ENCODE measurements around the gene MGAT4A.

The MGAT4A gene

DNA sequence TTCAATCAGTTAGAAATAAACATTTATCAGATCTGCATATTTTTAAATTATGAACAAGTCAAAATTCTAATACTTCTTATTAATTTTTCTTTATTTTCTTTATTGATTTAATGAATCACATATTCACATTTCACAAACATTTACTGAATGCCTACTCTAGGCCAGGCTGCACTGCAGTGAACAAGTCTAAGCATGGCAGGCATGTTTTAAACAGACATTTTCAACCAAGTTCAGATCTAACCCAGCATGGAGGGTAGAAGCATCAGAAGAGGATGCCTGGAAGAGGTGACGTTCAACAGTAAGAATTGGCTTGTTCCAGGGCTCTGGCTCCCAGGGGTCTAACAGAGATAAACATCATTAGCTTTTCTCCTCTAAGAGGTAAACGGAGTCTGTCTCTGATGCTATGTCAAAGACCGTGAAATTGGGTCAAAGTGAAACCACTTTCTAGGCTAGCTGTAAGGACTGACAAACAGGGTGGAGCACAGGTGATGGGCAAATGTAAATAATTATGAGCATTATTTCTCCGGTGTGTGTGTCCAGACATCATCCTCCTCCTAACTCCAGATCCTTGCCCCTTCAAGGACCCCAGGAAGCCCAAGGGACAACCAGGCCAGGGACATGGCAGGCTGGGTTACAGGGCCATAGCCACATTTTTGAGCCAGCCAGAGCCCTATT, 72.0 kb downstream of the MGAT4A start:
- DNase-seq (ENCODE audit: low read depth in 2 of 2) = no peak

GRCh38 chr2:98656800-98657199, 74.1 kb downstream of the MGAT4A start:
- no peak for DNase-seq (ENCODE audit: low read depth in 2 of 2)

GRCh38 chr2:98654699-98655495, 76.0 kb downstream of the MGAT4A start:
- no peak for DNase-seq (ENCODE audit: low read depth in 2 of 2)

GRCh38 chr2:98650998-98651397, 79.9 kb downstream of the MGAT4A start:
- DNase-seq (ENCODE audit: low read depth in 2 of 2) = no peak

GRCh38 chr2:98649992-98650375, 80.9 kb downstream of the MGAT4A start:
- no peak for DNase-seq (ENCODE audit: low read depth in 2 of 2)

- peak; percentile 53 to 69 for DNase-seq (ENCODE audit: low read depth in 2 of 2)
These were observed 81.6 kb downstream of the MGAT4A start for GRCh38 chr2:98649135-98649991.

- DNase-seq (ENCODE audit: low read depth in 2 of 2) = no peak
These were observed 82.5 kb downstream of the MGAT4A start for GRCh38 chr2:98648451-98648850.

- no peak for DNase-seq (ENCODE audit: low read depth in 2 of 2)
These were observed 83.3 kb downstream of the MGAT4A start for GRCh38 chr2:98647636-98648035.

GRCh38 chr2:98643496-98644100, 87.3 kb downstream of the MGAT4A start:
- DNase-seq (ENCODE audit: low read depth in 2 of 2) = no peak

DNA sequence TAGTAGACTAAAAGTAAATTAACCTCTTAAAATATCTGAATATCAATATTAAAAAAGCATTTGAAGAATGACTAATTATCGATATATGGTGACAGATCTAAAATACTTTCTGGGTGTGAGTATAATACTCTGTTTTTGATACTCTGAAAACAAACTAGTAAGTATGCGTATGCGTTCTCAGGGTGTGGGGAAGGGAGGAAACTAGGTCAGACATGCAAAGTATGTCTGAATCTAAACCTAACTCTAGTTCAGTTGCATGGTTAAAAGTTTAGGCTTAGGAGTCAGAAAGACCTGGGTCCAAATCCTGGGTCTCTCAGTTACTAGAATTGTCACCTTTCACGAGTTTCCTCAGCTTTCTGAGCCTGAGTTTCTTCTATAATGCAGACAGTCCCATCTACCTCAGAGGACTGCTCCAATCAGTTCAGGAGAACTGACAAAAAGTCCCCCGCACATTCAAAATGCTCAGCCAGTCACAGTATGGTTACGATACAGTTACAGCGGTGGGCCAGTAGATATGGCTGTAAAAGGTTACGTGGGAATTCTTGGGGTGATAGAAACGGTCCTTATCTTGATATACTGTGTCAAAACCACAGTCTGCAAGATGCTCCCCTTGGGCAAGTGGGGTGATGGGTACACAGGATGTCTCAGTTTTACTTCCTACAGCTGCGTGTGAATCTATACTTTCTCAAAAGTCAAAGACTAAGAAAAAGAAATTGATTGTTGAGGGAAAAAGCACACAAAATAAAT, 93.4 kb downstream of the MGAT4A start:
- DNase-seq (ENCODE audit: low read depth in 2 of 2) = peak; percentile 9 to 20

DNA sequence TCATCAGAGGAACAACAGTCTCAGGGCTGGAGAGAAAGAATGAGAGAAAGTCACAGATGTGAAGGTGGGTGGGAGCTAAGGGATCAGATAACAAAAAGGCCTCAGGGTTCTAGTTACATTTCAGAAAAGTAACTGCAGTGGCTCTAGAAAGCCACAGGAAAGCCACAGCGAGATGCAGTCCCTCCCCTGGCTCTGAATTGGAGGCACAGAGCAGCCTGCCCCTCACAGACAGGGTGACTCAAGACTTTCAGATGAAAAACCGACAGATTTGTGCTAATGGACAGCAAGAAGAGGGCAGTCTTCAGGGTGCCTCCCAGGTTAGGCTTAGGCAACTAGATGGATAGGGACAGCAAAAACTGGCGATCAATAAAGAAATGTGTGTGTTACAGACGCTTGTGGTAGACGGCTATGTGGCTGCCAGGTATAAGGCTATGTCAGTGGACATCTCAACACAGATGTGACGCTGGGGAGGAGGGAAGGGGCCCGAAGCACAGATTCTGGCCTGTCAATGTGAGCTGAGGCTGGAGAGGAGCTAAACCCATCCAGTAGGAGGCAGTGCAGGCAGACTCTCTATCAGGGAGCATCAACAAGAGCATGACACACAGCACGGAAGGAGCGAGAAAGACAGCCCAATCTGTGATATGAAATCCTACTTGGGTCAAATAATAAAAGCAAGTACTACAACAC, 96.4 kb downstream of the MGAT4A start:
- peak; percentile 27 to 41 for DNase-seq (ENCODE audit: low read depth in 2 of 2)

GRCh38 chr2:98632351-98632750, 98.6 kb downstream of the MGAT4A start:
- DNase-seq (ENCODE audit: low read depth in 2 of 2) = no peak

GRCh38 chr2:98623657-98624056, 107.3 kb downstream of the MGAT4A start:
- no peak for DNase-seq (ENCODE audit: low read depth in 2 of 2)

DNA sequence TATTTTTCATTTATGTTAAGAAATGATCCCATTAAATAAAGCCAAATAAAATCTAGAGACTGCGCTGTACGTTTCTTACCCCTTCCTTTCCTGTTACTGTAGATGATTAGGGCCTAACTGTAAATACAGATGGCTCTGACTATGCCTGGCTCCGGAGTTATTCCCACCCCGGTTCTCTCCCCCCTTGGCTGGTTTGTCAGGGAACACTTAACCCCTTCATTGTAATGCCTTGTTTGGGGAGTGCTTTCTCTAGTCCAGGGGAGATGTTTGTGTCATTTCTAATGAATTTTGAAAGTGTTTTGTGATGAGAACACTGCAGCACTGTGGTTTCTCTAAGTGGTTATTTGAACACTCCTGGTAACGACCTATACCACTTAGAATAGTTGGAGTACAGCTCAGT, 113.8 kb downstream of the MGAT4A start:
- no peak for DNase-seq (ENCODE audit: low read depth in 2 of 2)

DNA sequence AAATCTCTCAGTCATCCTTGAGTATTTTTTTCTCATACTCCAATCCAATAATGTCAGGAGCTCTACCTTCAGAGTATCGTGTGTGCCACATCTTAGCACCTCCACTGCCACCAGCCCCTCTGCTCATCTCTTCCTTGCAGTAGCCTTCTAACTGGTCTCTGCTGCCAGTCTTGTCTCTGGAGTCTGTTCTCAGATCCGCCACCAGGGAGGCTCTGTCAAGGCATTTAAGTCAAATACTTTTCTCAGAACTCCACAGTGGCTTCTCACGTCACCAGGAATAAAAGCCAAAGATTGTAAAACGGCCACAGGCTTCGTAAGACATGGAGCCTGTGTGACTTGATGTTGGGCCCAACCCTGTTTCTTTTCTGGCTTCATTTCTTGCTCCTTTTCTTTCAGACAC, 115.5 kb downstream of the MGAT4A start:
- DNase-seq (ENCODE audit: low read depth in 2 of 2) = no peak

- DNase-seq (ENCODE audit: low read depth in 2 of 2) = no peak
These were observed 116.8 kb downstream of the MGAT4A start for GRCh38 chr2:98614024-98614739.

DNA sequence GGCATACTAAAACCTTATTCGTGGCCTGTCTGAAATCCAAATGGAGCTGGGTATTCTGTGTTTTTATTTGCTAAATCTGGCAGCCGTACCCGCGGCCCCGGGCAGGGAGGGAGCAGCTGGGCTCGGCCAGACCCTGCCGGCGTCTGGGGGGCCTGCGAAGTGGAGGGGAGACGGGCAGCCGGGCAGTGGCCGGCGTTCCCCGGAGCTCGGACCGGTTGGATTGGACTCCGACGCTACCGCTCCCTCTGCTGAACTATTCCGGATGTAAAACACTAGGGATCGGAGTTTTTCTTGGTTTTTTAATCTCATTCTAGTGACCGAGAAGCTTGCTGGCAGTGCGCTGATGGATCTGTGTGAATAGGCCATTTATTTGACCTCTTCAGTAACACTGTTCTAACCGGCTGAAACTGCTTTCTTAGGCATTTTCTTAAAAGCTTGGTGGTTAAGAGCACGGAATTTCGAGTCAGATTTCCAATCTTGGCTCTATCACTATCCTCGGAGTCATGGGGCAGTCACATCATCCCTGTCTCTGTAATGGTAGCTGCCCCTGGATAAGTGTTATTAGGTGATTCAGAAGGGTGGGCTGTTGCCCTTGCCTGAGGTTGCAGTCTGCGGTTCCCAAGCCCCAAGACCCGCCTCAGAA, 121.8 kb downstream of the MGAT4A start:
- DNase-seq (ENCODE audit: low read depth in 2 of 2) = no peak

DNA sequence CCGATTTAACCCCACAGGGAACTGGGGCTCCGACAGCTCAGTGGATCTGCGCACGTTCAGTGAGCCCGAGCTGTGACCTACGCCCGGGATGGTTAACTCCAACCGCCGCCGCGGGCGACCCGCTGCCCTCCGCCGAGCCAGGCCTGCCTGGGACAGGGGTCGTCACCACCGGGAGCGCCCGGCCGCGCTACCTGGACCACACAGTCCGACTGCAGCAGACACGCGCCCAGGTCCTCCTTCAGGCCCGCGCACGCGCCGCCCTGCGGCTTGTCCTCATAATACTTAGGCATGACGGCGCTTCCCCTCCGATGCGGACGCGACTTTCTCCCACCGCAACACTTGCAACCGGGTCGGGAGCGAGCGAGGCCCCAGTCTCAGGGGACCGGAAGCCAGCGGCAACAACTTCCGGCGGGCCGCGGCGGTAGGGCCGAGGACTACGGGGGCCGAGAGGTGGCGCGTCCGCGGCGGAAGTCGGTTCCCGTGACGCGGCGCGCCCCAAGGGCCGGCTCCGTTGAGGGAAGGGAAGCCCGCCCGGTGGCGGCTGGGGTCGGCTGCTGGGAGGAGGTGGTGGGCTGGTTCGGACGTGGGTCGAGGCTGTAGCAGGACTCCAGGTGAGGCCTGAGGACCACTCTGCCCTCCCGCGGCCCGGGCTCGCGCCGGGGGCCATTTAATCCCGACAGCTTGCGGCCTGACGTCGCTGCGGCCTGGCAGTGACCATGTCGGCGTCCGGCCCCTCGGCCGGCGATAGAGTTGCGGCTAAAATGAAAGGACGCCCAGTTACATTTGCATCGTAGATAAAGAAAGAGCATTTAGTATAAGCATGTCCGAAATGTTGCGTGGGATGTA, 122.6 kb downstream of the MGAT4A start, which contains the start of the genes COA5 and UNC50:
COA5 (minus strand) TSS at position 397 of the 846 bp plus-strand sequence; CDS start at position 290, 107 bp downstream.
UNC50 (plus strand) TSS at position 474 of the 846 bp plus-strand sequence. CDS start 1,171 bp downstream, outside the sequence.
- DNase-seq (ENCODE audit: low read depth in 2 of 2) = peak; percentile 88

Data from stimulated activated CD8-positive, alpha-beta memory T cell treated with anti-CD3 and anti-CD28 coated beads, Interleukin-2, amount 100 ng/mL, for 48 hours (primary cell).